ENCODE results near the gene PSMB10. TPM values are rescaled to one million over a fixed set of nuclear protein-coding genes. Genes with fewer than 3 reads are reported as not detected.

Gene PSMB10
- total RNA-seq, 4 donors from 2014 or later, result 22.9 to 39.7 (median 32.5) TPM

GRCh38 chr16:67968400-67969253 is 32.0 kb upstream of the PSMB10 start, which contains the start of gene SLC12A4:
Gene SLC12A4, minus strand, starts transcription at chr16:67968637. Its CDS starts 84 bp downstream, at chr16:67968553.
- H3K27ac ChIP-seq, result peak within 1 kb of the TSS; percentile 92 to 93 (median 93)
- peak within 1 kb of the TSS; percentile 77 to 94 (median 81) for H3K4me3 ChIP-seq (replicated peaks in 1 of 3)
- no peaks in the 10 kb centered on the region for H3K9me3 ChIP-seq
- H3K4me1 ChIP-seq, result peaks cover 25 to 38% of the 10 kb centered on the region in 2 donors
- 2% methylated on average over 9 to 23 of the region's 78 CpGs for WGBS, 2 donors
- H3K27me3 ChIP-seq, result no peaks in the 10 kb centered on the region
- DNase-seq, result peak; percentile 81
- intact Hi-C loops (cut with DNase I), result no loop called here
- no peaks in the 10 kb centered on the region for H3K36me3 ChIP-seq
- TF ChIP-seq CTCF (IDR thresholded peaks at IDR 0.05) (no peak), POLR2A (IDR thresholded peaks at IDR 0.05) (peak; percentile 73 to 87)

- peak; percentile 42 to 48 for DNase-seq
- Histone ChIP-seq H3K9me3 (no peaks in the 10 kb centered on the region), H3K27me3 (no peaks in the 10 kb centered on the region), H3K4me3 (replicated peaks in 1 of 3) (peak overlapping the region; percentile 77 to 94 (median 81)), H3K4me1 (peaks cover 27 to 44% of the 10 kb centered on the region in 2 donors), H3K36me3 (peaks cover 0 to 3% of the 10 kb centered on the region in 2 donors), H3K27ac (peak overlapping the region; percentile 92 to 93 (median 93))
- no peak for TF ChIP-seq POLR2A (IDR thresholded peaks at IDR 0.05)
- TF ChIP-seq CTCF (IDR thresholded peaks at IDR 0.05), result no peak
- 0 to 1% methylated on average over 8 to 18 of the region's 45 CpGs for WGBS, 2 donors
- intact Hi-C loops (cut with DNase I), result no loop called here
Measured at GRCh38 chr16:67967958-67968399, 31.3 kb upstream of the PSMB10 start.

- DNase-seq, result peak; percentile 44 to 47
- Histone ChIP-seq H3K4me3 (replicated peaks in 1 of 3) (peak overlapping the region; percentile 77 to 94 (median 81)), H3K9me3 (no peaks in the 10 kb centered on the region), H3K27me3 (no peaks in the 10 kb centered on the region), H3K4me1 (peaks cover 32 to 49% of the 10 kb centered on the region in 2 donors), H3K36me3 (peaks cover under 1 to 9% of the 10 kb centered on the region in 2 donors), H3K27ac (peak overlapping the region; percentile 92 to 93 (median 93))
- TF ChIP-seq CTCF (IDR thresholded peaks at IDR 0.05) (no peak), POLR2A (IDR thresholded peaks at IDR 0.05) (no peak)
- intact Hi-C loops (cut with DNase I), result no loop called here
- WGBS, 2 donors, result 12 to 22% methylated on average over 14 to 17 of the region's 18 CpGs
Measured at GRCh38 chr16:67967183-67967957, 30.7 kb upstream of the PSMB10 start.

- Histone ChIP-seq H3K4me1 (peaks cover 39 to 56% of the 10 kb centered on the region in 2 donors), H3K36me3 (peaks cover 8 to 14% of the 10 kb centered on the region in 2 donors), H3K27ac (peak overlapping the region; percentile 60 to 93 (median 92)), H3K9me3 (no peaks in the 10 kb centered on the region), H3K4me3 (replicated peaks in 1 of 3) (peak overlapping the region in 1 of 3 donors; percentile 94), H3K27me3 (no peaks in the 10 kb centered on the region)
- peak; percentile 21 to 33 for DNase-seq
- intact Hi-C loops (cut with DNase I), result no loop called here
- TF ChIP-seq CTCF (IDR thresholded peaks at IDR 0.05), result no peak
- WGBS, 2 donors, result 61 to 70% methylated on average over 3 of the region's 3 CpGs
Measured at GRCh38 chr16:67966549-67967182, 30.0 kb upstream of the PSMB10 start.
